Stimulated activated CD8-positive, alpha-beta memory T cell treated with anti-CD3 and anti-CD28 coated beads, Interleukin-15, amount 100 ng/mL, for 48 hours (primary cell): ENCODE measurements around the gene XIRP1.

Experiments
- DNase-seq, 2 donors: peaks; one replicate each; pipeline ENCODE4 v3.0.0-alpha.2; 2020; ENCODE audit warnings: low read depth in 2 of 2

The XIRP1 gene

GRCh38 chr3:39166134-39166710 lies 26.2 kb downstream of the XIRP1 start:
- DNase-seq = no peak

GRCh38 chr3:39165518-39165917 lies 26.9 kb downstream of the XIRP1 start:
- no peak for DNase-seq

GRCh38 chr3:39164414-39164813 lies 28.0 kb downstream of the XIRP1 start:
- DNase-seq = no peak

GRCh38 chr3:39158148-39158715 lies 34.2 kb downstream of the XIRP1 start:
- DNase-seq = no peak

GRCh38 chr3:39157359-39157758 lies 35.0 kb downstream of the XIRP1 start:
- DNase-seq = no peak

- DNase-seq = no peak
Measured at GRCh38 chr3:39156421-39156820, 36.0 kb downstream of the XIRP1 start.

- no peak for DNase-seq
Measured at GRCh38 chr3:39154280-39155021, 37.9 kb downstream of the XIRP1 start.

- DNase-seq = no peak
Measured at GRCh38 chr3:39153977-39154279, 38.5 kb downstream of the XIRP1 start.

GRCh38 chr3:39150803-39151631 lies 41.4 kb downstream of the XIRP1 start:
- peak; percentile 42 to 51 for DNase-seq

- no peak for DNase-seq
Measured at GRCh38 chr3:39150148-39150802, 42.1 kb downstream of the XIRP1 start.

- DNase-seq = no peak
Measured at GRCh38 chr3:39149498-39150147, 42.8 kb downstream of the XIRP1 start.

- DNase-seq = no peak
Measured at GRCh38 chr3:39149059-39149455, 43.3 kb downstream of the XIRP1 start.

- DNase-seq = no peak
Measured at GRCh38 chr3:39148435-39149058, 43.8 kb downstream of the XIRP1 start.

GRCh38 chr3:39147711-39148434 lies 44.5 kb downstream of the XIRP1 start:
- DNase-seq = no peak

- peak; percentile 69 to 71 for DNase-seq
Measured at GRCh38 chr3:39146611-39147591, 45.5 kb downstream of the XIRP1 start.

- no peak for DNase-seq
Measured at GRCh38 chr3:39146083-39146501, 46.3 kb downstream of the XIRP1 start.

GRCh38 chr3:39144748-39145380 lies 47.5 kb downstream of the XIRP1 start:
- DNase-seq = no peak

- no peak for DNase-seq
Measured at GRCh38 chr3:39144095-39144747, 48.2 kb downstream of the XIRP1 start.
